ENCODE measurements around the gene UCHL1.

Gene UCHL1

GRCh38 chr4:41232856-41233255, 23.9 kb upstream of the UCHL1 start:
- Histone ChIP-seq H3K27ac (ENCODE audit: low read depth, low read length) (no peak overlapping the region), H4K20me1 (ENCODE audit: control insufficient read depth, insufficient read depth, low read depth, low read length) (no peaks in the 10 kb centered on the region), H3K9me2 (replicated peaks; ENCODE audit: control insufficient read depth, low read length) (no peaks in the 10 kb centered on the region), H3F3A (ENCODE audit: control insufficient read depth, insufficient read depth) (no peaks in the 10 kb centered on the region), H3K79me2 (ENCODE audit: control insufficient read depth, low read length) (no peaks in the 10 kb centered on the region), H3K9me3 (ENCODE audit: control insufficient read depth, insufficient read depth, low read length) (no peaks in the 10 kb centered on the region), H3K4me1 (ENCODE audit: control insufficient read depth, low read length) (peaks cover 7% of the 10 kb centered on the region; the same call in 1 of the 2 replicates), H3K36me3 (ENCODE audit: control insufficient read depth, low read length) (no peaks in the 10 kb centered on the region), H3K27me3 (ENCODE audit: control insufficient read depth, low read length) (peaks cover 4% of the 10 kb centered on the region; the same call in 1 of the 2 replicates), H3K4me2 (ENCODE audit: low read length) (no peak overlapping the region), H3K4me3 (ENCODE audit: low read length) (no peak overlapping the region)
- TF ChIP-seq CTCF (IDR thresholded peaks at IDR 0.05; ENCODE audit: low read depth, low read length, poor library complexity, severe bottlenecking) (no peak), EZH2phosphoT487 (IDR thresholded peaks at IDR 0.05; ENCODE audit: borderline replicate concordance, low read length) (no peak)

DNA sequence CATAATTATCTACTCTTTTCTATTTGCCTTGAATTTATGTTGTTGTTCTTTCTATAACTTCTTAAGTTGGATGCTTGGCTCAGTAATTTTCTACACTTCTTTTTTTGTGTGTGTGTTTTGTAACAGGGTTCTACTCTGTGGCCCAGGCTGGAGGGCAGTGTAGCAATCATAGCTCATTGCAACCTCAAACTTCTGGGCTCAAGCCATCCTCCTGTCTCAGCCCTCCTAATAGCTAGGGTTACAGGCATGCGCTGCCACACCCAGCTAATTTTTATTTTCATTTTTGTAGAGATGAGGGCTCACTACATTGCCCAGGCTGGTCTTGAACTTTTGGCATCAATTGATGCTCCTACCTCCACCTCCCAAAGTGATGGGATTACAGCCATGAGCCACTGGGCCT, 20.7 kb upstream of the UCHL1 start:
- no peaks in the 10 kb centered on the region for H4K20me1 ChIP-seq (ENCODE audit: control insufficient read depth, insufficient read depth, low read depth, low read length)
- H3K9me3 ChIP-seq (ENCODE audit: control insufficient read depth, insufficient read depth, low read length), result no peaks in the 10 kb centered on the region
- H3K4me2 ChIP-seq (ENCODE audit: low read length), result no peak overlapping the region
- no peaks in the 10 kb centered on the region for H3K36me3 ChIP-seq (ENCODE audit: control insufficient read depth, low read length)
- TF ChIP-seq CTCF (IDR thresholded peaks at IDR 0.05; ENCODE audit: low read depth, low read length, poor library complexity, severe bottlenecking), result no peak
- TF ChIP-seq EZH2phosphoT487 (IDR thresholded peaks at IDR 0.05; ENCODE audit: borderline replicate concordance, low read length), result no peak
- no peak overlapping the region for H3K27ac ChIP-seq (ENCODE audit: low read depth, low read length)
- no peaks in the 10 kb centered on the region for H3K9me2 ChIP-seq (replicated peaks; ENCODE audit: control insufficient read depth, low read length)
- peaks cover 7% of the 10 kb centered on the region; the same call in 1 of the 2 replicates for H3K4me1 ChIP-seq (ENCODE audit: control insufficient read depth, low read length)
- H3K4me3 ChIP-seq (ENCODE audit: low read length), result no peak overlapping the region
- no peaks in the 10 kb centered on the region for H3K27me3 ChIP-seq (ENCODE audit: control insufficient read depth, low read length)
- H3F3A ChIP-seq (ENCODE audit: control insufficient read depth, insufficient read depth), result no peaks in the 10 kb centered on the region
- H3K79me2 ChIP-seq (ENCODE audit: control insufficient read depth, low read length), result no peaks in the 10 kb centered on the region

- Histone ChIP-seq H3K27ac (ENCODE audit: low read depth, low read length) (no peak overlapping the region), H3K36me3 (ENCODE audit: control insufficient read depth, low read length) (no peaks in the 10 kb centered on the region), H3K79me2 (ENCODE audit: control insufficient read depth, low read length) (no peaks in the 10 kb centered on the region), H3K4me1 (ENCODE audit: control insufficient read depth, low read length) (peaks cover 7% of the 10 kb centered on the region; the same call in 1 of the 2 replicates), H3K4me3 (ENCODE audit: low read length) (no peak overlapping the region), H3K4me2 (ENCODE audit: low read length) (no peak overlapping the region), H3K27me3 (ENCODE audit: control insufficient read depth, low read length) (no peaks in the 10 kb centered on the region), H3K9me3 (ENCODE audit: control insufficient read depth, insufficient read depth, low read length) (no peaks in the 10 kb centered on the region), H3K9me2 (replicated peaks; ENCODE audit: control insufficient read depth, low read length) (no peaks in the 10 kb centered on the region), H4K20me1 (ENCODE audit: control insufficient read depth, insufficient read depth, low read depth, low read length) (no peaks in the 10 kb centered on the region), H3F3A (ENCODE audit: control insufficient read depth, insufficient read depth) (no peaks in the 10 kb centered on the region)
- TF ChIP-seq EZH2phosphoT487 (IDR thresholded peaks at IDR 0.05; ENCODE audit: borderline replicate concordance, low read length) (no peak), CTCF (IDR thresholded peaks at IDR 0.05; ENCODE audit: low read depth, low read length, poor library complexity, severe bottlenecking) (no peak)
Observed at GRCh38 chr4:41236508-41236907, 20.2 kb upstream of the UCHL1 start.
